Measurements from ENCODE around the gene TNF.

DNA sequence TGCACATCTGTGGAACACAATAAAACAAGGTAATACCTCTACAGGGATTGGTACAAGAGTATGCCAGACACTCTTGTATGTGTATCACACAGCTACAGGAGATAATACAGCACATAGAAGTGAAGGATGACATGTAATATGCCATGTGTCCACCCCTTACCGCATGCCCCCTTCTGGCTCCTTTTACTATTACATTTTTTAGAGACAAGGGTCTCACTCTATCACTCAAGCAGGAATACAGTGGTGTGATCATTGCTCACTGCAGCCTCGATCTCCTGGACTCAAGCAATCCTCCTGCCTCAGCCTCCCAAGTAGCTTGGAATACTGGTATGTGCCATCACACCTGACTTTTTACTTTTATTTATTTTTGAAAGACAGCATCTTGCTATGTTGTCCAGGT is 21.6 kb downstream of the TNF start:
- no peak for TF ChIP-seq TARDBP (IDR thresholded peaks at IDR 0.05)
- no peak for TF ChIP-seq SUZ12 (IDR thresholded peaks at IDR 0.05)
- TF ChIP-seq FOXM1 (IDR thresholded peaks at IDR 0.05; ENCODE audit: borderline replicate concordance), result no peak
- TF ChIP-seq, protein P1, sequence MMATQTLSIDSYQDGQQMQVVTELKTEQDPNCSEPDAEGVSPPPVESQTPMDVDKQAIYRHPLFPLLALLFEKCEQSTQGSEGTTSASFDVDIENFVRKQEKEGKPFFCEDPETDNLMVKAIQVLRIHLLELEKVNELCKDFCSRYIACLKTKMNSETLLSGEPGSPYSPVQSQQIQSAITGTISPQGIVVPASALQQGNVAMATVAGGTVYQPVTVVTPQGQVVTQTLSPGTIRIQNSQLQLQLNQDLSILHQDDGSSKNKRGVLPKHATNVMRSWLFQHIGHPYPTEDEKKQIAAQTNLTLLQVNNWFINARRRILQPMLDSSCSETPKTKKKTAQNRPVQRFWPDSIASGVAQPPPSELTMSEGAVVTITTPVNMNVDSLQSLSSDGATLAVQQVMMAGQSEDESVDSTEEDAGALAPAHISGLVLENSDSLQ (IDR thresholded peaks at IDR 0.05), result no peak; the same call in 1 of the 2 replicates
